K562 (cell line): ENCODE results near the gene CDT1. TPM values are rescaled to one million over a fixed set of nuclear protein-coding genes. Genes with fewer than 3 reads are reported as not detected.
A peak's percentile ranks its signal among the peaks of the same experiment; 100 is the strongest.

Source experiments
- ATAC-seq: fragments of 200-7000 bp; cut with Tn5 transposase; 3 replicates; pipeline ENCODE4 v1.9.1; 2020; ENCODE audit warnings: moderate library complexity
- BruUV-seq: library from RNA; stranded (reverse); fragments of 400-500 nt; replicated peaks from 2 replicates; lab custom pipeline; 2021; lab: Mats Ljungman, UMichigan
- CTCF ChIA-PET: fragments of 300-600 bp; formaldehyde crosslinking; extraction: SDS; loops from one replicate; lab custom pipeline; 2021; ENCODE audit warnings: low intra/inter-chr PET ratio; lab: Yijun Ruan, JAX
- POLR2A ChIA-PET: fragments of 300-600, 350-650 bp; sonication (Branson Sonifier 250); formaldehyde crosslinking; extraction: SDS; loops from one replicate; lab custom pipeline; 2021; ENCODE audit warnings: antibody characterized with exemption, inconsistent platforms; lab: Yijun Ruan, JAX
- DNase-seq, 4 experiments: peaks; one replicate each; pipeline versions ENCODE4 v3.0.0 to v3.0.0-alpha.2; 2011 to 2018; ENCODE audit warnings: low spot score in 3 of 4, mixed read lengths in 3 of 4; ENCODE audit errors: extremely low read depth in 1 of 4
- FAIRE-seq: peaks from 2 replicates; lab custom pipeline; 2011; peaks lifted over from hg19 to GRCh38; lab: Jason Lieb, UNC
- H2AFZ ChIP-seq: 2 replicates; pipeline ENCODE4 v1.6.0; 2011; ENCODE audit warnings: low read depth, low read length, control low read depth, inconsistent platforms
- H3K27ac ChIP-seq: fragments of 200-600 bp; 3 replicates; pipeline ENCODE4 v1.8.0; 2011; ENCODE audit warnings: low read depth, mild to moderate bottlenecking, control low read depth, inconsistent platforms, low read length, moderate library complexity, mixed read lengths; ENCODE audit errors: extremely low read depth
- H3K27me3 ChIP-seq, 2 experiments: fragments of 300-600 bp in 1 of 2; 2 replicates in 1 of 2; 3 replicates in 1 of 2; pipeline versions ENCODE4 v1.6.0 to v1.8.0; 2011; ENCODE audit warnings: inconsistent platforms in 2 of 2, low read length in 2 of 2, mild to moderate bottlenecking in 1 of 2, mixed read lengths in 1 of 2, moderate library complexity in 1 of 2; ENCODE audit not compliant: control insufficient read depth in 2 of 2, insufficient read depth in 2 of 2
- H3K36me3 ChIP-seq: fragments of 300-600 bp; 3 replicates; pipeline ENCODE4 v1.8.0; 2011; ENCODE audit warnings: mild to moderate bottlenecking, low read length, inconsistent platforms; ENCODE audit not compliant: control insufficient read depth, insufficient read depth
- H3K4me1 ChIP-seq, 2 experiments: fragments of 200-600 bp in 1 of 2; replicated peaks in 1 of 2; 2 replicates in 1 of 2; 3 replicates in 1 of 2; pipeline versions ENCODE4 v1.5.1 to v1.8.0; 2011; ENCODE audit warnings: inconsistent platforms in 2 of 2, low read length in 2 of 2, mild to moderate bottlenecking in 1 of 2, mixed read lengths in 1 of 2, moderate library complexity in 1 of 2; ENCODE audit not compliant: control insufficient read depth in 2 of 2, insufficient read depth in 2 of 2
- H3K4me2 ChIP-seq: 2 replicates; pipeline ENCODE4 v1.6.1; 2011; ENCODE audit warnings: low read length, control low read depth, inconsistent platforms, mixed read lengths; ENCODE audit not compliant: insufficient read depth
- H3K4me3 ChIP-seq: fragments of 200-600 bp; sonication (generic), shearing (Covaris generic); 2 replicates; pipeline ENCODE4 v1.5.1; 2016; ENCODE audit warnings: control low read depth, inconsistent platforms
- H3K79me2 ChIP-seq: fragments of 200-600 bp; 3 replicates; pipeline ENCODE4 v1.8.0; 2011; ENCODE audit warnings: low read length, inconsistent platforms; ENCODE audit not compliant: control insufficient read depth, insufficient read depth
- H3K9ac ChIP-seq, 2 experiments: 2 replicates each; pipeline versions ENCODE4 v1.6.0 to v1.6.1; 2011; ENCODE audit warnings: low read depth in 2 of 2, low read length in 2 of 2, control low read depth in 1 of 2, inconsistent platforms in 1 of 2, mild to moderate bottlenecking in 1 of 2, mixed read lengths in 1 of 2; ENCODE audit not compliant: insufficient read depth in 1 of 2
- H3K9me1 ChIP-seq: one replicate; pipeline ENCODE4 v1.6.0; 2011; ENCODE audit warnings: inconsistent platforms, mild to moderate bottlenecking, low read length, moderate library complexity; ENCODE audit not compliant: control insufficient read depth, insufficient read depth
- H3K9me3 ChIP-seq: replicated peaks from 2 replicates; pipeline ENCODE4 v1.5.1; 2011; ENCODE audit warnings: low read depth, low read length, inconsistent platforms; ENCODE audit not compliant: control insufficient read depth, insufficient read depth
- H4K20me1 ChIP-seq: replicated peaks from 2 replicates; pipeline ENCODE4 v1.6.1; 2011; ENCODE audit warnings: low read length, inconsistent platforms, mixed read lengths; ENCODE audit not compliant: control insufficient read depth, insufficient read depth
- CBX1 ChIP-seq: sonication (generic); IDR thresholded peaks from 2 replicates; pipeline ENCODE4 v1.6.1; 2016; ENCODE audit warnings: antibody characterized with exemption, low read depth, mild to moderate bottlenecking
- GABPB2 ChIP-seq: fragments of 250-450 bp; sonication (Bioruptor Pico); conservative IDR thresholded peaks from 2 replicates; pipeline ENCODE4 v1.5.1; 2021; ENCODE audit warnings: mild to moderate bottlenecking
- GTF2A2 ChIP-seq: IDR thresholded peaks from 2 replicates; pipeline ENCODE4 v1.6.1; 2016; ENCODE audit warnings: mild to moderate bottlenecking, missing genetic modification characterization, missing compliant biosample characterization
- STAG1 ChIP-seq: sonication (generic); formaldehyde crosslinking; IDR thresholded peaks from 2 replicates; pipeline ENCODE4 v1.5.0; 2020; ENCODE audit warnings: missing genetic modification reagents, borderline replicate concordance
- ZNF12 ChIP-seq: sonication (generic); formaldehyde crosslinking; IDR thresholded peaks from 2 replicates; pipeline ENCODE4 v1.4.0; 2020; ENCODE audit warnings: mild to moderate bottlenecking, missing genetic modification reagents
- WGBS: fragments of 100-300 bp; shearing (Covaris generic); methylation state at CpG from one replicate; pipeline ENCODE4 v1.1.6; 2016; ENCODE audit warnings: low coverage, mixed read lengths; ENCODE audit not compliant: insufficient coverage; ENCODE audit errors: missing lambda C conversion rate; 5-methylcytosine and 5-hydroxymethylcytosine counted together
- in situ Hi-C: fragments of 300-500 bp; cut with MboI; formaldehyde crosslinking; loops from 4 replicates; pipeline ENCODE4 v1.15.0; 2018; ENCODE audit warnings: inconsistent platforms, mixed read lengths
- intact Hi-C: fragments of 100-400 bp; cut with micrococcal nuclease; formaldehyde crosslinking; loops from 2 replicates; pipeline ENCODE4 v1.14.2; 2022
- polyA plus RNA-seq, 8 experiments: library from polyadenylated mRNA; depleted of rRNA in 4 of 8; stranded (reverse) in 5 of 8; unstranded in 3 of 8; fragments of >200 nt; fragmentation: Nextera tagmentation in 2 of 8; fragmentation: Illumina TruSeq in 1 of 8; extraction: Ambion mirVana in 2 of 8; extraction: Trizol in 1 of 8; gene quantifications; 2 replicates each; pipeline versions ENCODE4 v1.2.1 to v1.2.3, GENCODE V29; 2011 to 2014; ENCODE audit warnings: inconsistent platforms in 1 of 8, missing spikeins in 1 of 8
- total RNA-seq, 7 experiments: library from RNA; depleted of rRNA in 6 of 7; stranded (reverse); fragments of >200 nt in 6 of 7; fragmentation: Illumina TruSeq in 2 of 7; extraction: Trizol in 2 of 7; gene quantifications; 2 replicates each; pipeline versions ENCODE4 v1.2.1 to v1.2.3, GENCODE V29; 2011 to 2021; ENCODE audit warnings: low replicate concordance in 1 of 7
- TF ChIP-seq, protein P1 (sequence below): fragments of 450-650 bp; IDR thresholded peaks from 2 replicates; pipeline ENCODE4 v1.6.1; 2016; ENCODE audit warnings: mild to moderate bottlenecking, moderate library complexity

The CDT1 gene
- total and polyA plus RNA-seq, 9 of the 15 experiments (the other 6 are each of a cell fraction or from before 2014, with no cell fraction given): 0.92 to 178 (median 14.2) TPM

DNA sequence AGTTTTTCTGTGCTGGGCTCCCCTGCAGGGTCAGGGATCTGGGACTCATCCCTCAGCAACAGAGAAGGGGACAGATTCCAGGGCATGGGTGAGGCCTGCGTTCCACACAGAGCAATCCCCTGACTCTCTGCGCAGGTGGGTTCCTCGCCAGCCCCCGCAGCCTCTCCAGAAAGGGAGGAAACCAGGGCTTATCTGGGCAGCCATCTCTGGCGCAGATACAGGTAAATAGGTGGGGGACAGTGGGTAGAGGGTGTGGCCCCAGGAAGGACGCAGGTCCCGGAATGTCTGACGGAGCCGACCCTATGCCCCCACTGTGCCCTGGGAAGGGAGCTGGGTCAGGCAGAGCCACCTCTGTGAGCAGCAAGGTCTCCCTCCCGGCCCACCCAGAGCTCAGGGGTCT lies 41.8 kb upstream of the CDT1 start:
- no peak for FAIRE-seq
- H3K27me3 ChIP-seq: no peaks in the 10 kb centered on the region
- DNase-seq: no peak
- no peak for TF ChIP-seq ZNF12 (CRISPR knock-in tag)
- no peak for TF ChIP-seq CBX1
- TF ChIP-seq, protein P1, sequence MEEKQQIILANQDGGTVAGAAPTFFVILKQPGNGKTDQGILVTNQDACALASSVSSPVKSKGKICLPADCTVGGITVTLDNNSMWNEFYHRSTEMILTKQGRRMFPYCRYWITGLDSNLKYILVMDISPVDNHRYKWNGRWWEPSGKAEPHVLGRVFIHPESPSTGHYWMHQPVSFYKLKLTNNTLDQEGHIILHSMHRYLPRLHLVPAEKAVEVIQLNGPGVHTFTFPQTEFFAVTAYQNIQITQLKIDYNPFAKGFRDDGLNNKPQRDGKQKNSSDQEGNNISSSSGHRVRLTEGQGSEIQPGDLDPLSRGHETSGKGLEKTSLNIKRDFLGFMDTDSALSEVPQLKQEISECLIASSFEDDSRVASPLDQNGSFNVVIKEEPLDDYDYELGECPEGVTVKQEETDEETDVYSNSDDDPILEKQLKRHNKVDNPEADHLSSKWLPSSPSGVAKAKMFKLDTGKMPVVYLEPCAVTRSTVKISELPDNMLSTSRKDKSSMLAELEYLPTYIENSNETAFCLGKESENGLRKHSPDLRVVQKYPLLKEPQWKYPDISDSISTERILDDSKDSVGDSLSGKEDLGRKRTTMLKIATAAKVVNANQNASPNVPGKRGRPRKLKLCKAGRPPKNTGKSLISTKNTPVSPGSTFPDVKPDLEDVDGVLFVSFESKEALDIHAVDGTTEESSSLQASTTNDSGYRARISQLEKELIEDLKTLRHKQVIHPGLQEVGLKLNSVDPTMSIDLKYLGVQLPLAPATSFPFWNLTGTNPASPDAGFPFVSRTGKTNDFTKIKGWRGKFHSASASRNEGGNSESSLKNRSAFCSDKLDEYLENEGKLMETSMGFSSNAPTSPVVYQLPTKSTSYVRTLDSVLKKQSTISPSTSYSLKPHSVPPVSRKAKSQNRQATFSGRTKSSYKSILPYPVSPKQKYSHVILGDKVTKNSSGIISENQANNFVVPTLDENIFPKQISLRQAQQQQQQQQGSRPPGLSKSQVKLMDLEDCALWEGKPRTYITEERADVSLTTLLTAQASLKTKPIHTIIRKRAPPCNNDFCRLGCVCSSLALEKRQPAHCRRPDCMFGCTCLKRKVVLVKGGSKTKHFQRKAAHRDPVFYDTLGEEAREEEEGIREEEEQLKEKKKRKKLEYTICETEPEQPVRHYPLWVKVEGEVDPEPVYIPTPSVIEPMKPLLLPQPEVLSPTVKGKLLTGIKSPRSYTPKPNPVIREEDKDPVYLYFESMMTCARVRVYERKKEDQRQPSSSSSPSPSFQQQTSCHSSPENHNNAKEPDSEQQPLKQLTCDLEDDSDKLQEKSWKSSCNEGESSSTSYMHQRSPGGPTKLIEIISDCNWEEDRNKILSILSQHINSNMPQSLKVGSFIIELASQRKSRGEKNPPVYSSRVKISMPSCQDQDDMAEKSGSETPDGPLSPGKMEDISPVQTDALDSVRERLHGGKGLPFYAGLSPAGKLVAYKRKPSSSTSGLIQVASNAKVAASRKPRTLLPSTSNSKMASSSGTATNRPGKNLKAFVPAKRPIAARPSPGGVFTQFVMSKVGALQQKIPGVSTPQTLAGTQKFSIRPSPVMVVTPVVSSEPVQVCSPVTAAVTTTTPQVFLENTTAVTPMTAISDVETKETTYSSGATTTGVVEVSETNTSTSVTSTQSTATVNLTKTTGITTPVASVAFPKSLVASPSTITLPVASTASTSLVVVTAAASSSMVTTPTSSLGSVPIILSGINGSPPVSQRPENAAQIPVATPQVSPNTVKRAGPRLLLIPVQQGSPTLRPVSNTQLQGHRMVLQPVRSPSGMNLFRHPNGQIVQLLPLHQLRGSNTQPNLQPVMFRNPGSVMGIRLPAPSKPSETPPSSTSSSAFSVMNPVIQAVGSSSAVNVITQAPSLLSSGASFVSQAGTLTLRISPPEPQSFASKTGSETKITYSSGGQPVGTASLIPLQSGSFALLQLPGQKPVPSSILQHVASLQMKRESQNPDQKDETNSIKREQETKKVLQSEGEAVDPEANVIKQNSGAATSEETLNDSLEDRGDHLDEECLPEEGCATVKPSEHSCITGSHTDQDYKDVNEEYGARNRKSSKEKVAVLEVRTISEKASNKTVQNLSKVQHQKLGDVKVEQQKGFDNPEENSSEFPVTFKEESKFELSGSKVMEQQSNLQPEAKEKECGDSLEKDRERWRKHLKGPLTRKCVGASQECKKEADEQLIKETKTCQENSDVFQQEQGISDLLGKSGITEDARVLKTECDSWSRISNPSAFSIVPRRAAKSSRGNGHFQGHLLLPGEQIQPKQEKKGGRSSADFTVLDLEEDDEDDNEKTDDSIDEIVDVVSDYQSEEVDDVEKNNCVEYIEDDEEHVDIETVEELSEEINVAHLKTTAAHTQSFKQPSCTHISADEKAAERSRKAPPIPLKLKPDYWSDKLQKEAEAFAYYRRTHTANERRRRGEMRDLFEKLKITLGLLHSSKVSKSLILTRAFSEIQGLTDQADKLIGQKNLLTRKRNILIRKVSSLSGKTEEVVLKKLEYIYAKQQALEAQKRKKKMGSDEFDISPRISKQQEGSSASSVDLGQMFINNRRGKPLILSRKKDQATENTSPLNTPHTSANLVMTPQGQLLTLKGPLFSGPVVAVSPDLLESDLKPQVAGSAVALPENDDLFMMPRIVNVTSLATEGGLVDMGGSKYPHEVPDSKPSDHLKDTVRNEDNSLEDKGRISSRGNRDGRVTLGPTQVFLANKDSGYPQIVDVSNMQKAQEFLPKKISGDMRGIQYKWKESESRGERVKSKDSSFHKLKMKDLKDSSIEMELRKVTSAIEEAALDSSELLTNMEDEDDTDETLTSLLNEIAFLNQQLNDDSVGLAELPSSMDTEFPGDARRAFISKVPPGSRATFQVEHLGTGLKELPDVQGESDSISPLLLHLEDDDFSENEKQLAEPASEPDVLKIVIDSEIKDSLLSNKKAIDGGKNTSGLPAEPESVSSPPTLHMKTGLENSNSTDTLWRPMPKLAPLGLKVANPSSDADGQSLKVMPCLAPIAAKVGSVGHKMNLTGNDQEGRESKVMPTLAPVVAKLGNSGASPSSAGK: no peak
- TF ChIP-seq GTF2A2 (tag): no peak
- TF ChIP-seq GABPB2 (CRISPR knock-in tag): no peak
- 0 out of 2 replicates have a peak, but pooled peaks have one; percentile 24 for TF ChIP-seq STAG1 (CRISPR knock-in tag)
- TF ChIP-seq, all 486 proteins: peak for 1
- in situ Hi-C loops: no loop called here
- H4K20me1 ChIP-seq: peaks cover 79% of the 10 kb centered on the region
- no TSS peak for BruUV-seq
- H3K4me3 ChIP-seq: no peak overlapping the region
- no peaks in the 10 kb centered on the region for H3K9me3 ChIP-seq
- no peak for ATAC-seq
- ChIA-PET CTCF (no interaction called here), POLR2A (interaction anchor here (0.5 to 5.6 kb wide), 6 partner anchors 8 to 98 kb away, joined by 3 to 26 read pairs (median 9); no protein-coding TSS in a partner anchor)
- H3K79me2 ChIP-seq: peaks cover 100% of the 10 kb centered on the region
- no peak overlapping the region for H3K27ac ChIP-seq
- H3K4me1 ChIP-seq: peaks cover 24 to 96% of the 10 kb centered on the region in 2 experiments
- intact Hi-C loops: no loop called here
- 78% methylated on average over 9 of the region's 10 CpGs for WGBS
- peaks cover 95% of the 10 kb centered on the region for H3K36me3 ChIP-seq
- H3K9me1 ChIP-seq: peaks cover 38% of the 10 kb centered on the region
- H3K9ac ChIP-seq: peak overlapping the region in 1 of 2 experiments; percentile 65; a peak in 2 of 4 replicates
- no peak overlapping the region for H3K4me2 ChIP-seq
- no peak overlapping the region for H2AFZ ChIP-seq
